Nephron progenitor cell (in vitro differentiated cells): Measurements from ENCODE around the gene LGALS7B.

Experiments used
- DNase-seq: peaks from one replicate; pipeline ENCODE4 v3.0.0; 2021
- H3K27ac Mint-ChIP-seq: 2 replicates; pipeline ENCODE4 v1.8.0; 2021; ENCODE audit warnings: mild to moderate bottlenecking, moderate library complexity, mixed read lengths
- H3K27me3 Mint-ChIP-seq: 2 replicates; pipeline ENCODE4 v1.8.0; 2021; ENCODE audit warnings: mild to moderate bottlenecking, low read depth, mixed read lengths; ENCODE audit not compliant: poor library complexity
- H3K36me3 Mint-ChIP-seq: 2 replicates; pipeline ENCODE4 v1.8.0; 2021; ENCODE audit warnings: low read depth, mixed read lengths
- H3K4me1 Mint-ChIP-seq: 2 replicates; pipeline ENCODE4 v1.8.0; 2021; ENCODE audit warnings: mixed read lengths
- H3K4me3 Mint-ChIP-seq: 2 replicates; pipeline ENCODE4 v1.8.0; 2021; ENCODE audit warnings: mild to moderate bottlenecking, moderate library complexity, mixed read lengths
- H3K9me3 Mint-ChIP-seq: 2 replicates; pipeline ENCODE4 v1.8.0; 2021; ENCODE audit warnings: mild to moderate bottlenecking, moderate library complexity, mixed read lengths
- TF ChIP-seq, protein P1 (sequence below): fragments of 200-600 bp; sonication (generic); IDR thresholded peaks from 2 replicates; pipeline ENCODE4 v1.5.0; 2021; ENCODE audit warnings: antibody characterized with exemption

LGALS7B gene

DNA sequence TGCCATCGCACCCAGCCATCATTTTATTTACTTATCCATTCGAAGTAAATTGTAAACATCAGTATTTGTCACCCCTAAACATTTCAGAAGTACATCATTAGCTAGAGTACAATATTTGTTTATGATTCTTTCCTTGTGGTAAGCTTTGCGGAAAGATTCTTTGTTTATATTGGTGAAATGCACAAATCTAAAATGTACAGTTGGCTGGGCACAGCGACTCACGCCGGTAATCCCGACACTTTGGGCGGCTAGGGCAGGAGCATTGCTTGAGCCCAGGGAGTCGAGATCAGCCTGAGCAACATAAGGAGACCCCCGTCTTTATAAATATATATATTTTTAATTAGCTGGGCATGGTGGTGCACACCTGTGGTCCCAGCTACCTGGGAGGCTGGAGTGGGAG lies 10.1 kb downstream of the LGALS7B start:
- Mint-ChIP-seq H3K4me1 (no peaks in the 10 kb centered on the region), H3K36me3 (no peaks in the 10 kb centered on the region), H3K9me3 (peaks cover 20% of the 10 kb centered on the region), H3K27me3 (peaks cover 5% of the 10 kb centered on the region), H3K27ac (no peak overlapping the region), H3K4me3 (no peak overlapping the region)
- TF ChIP-seq, protein P1, sequence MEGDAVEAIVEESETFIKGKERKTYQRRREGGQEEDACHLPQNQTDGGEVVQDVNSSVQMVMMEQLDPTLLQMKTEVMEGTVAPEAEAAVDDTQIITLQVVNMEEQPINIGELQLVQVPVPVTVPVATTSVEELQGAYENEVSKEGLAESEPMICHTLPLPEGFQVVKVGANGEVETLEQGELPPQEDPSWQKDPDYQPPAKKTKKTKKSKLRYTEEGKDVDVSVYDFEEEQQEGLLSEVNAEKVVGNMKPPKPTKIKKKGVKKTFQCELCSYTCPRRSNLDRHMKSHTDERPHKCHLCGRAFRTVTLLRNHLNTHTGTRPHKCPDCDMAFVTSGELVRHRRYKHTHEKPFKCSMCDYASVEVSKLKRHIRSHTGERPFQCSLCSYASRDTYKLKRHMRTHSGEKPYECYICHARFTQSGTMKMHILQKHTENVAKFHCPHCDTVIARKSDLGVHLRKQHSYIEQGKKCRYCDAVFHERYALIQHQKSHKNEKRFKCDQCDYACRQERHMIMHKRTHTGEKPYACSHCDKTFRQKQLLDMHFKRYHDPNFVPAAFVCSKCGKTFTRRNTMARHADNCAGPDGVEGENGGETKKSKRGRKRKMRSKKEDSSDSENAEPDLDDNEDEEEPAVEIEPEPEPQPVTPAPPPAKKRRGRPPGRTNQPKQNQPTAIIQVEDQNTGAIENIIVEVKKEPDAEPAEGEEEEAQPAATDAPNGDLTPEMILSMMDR, result no peak
- no peak for DNase-seq

DNA sequence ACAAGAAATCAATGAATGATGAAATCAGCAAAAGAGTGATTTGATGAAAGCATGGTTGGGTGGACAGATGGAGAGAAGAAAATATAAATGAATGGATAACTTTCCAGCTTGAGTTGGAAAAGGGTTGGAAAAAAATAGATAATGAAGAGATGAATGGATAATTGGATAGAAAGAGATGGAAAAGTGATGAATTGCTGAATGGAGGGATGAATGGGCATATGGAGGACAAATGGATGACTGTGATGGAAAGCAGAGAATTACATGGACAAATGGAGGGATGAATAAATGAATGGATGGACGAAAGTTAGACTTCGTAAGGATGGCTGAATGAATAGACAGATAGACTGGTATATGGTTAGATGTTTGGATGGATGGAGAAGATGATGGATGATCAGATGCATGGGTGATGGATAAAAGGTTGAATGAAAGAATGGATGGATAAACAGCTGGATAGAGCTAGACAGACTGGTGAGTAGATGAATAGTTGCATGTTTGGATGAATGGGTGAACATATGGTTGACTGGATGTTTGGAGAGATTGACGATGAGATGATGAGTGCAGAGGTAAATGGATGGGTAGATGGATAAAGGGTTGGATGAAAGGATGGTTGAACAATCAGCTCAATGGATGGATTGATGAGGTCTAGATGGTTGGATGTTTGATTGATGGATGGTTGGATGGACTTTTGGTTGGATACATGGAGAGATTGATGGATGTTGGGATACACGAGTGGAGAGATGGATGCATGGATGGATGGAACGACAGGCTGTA lies 11.8 kb downstream of the LGALS7B start:
- Mint-ChIP-seq H3K4me3 (no peak overlapping the region), H3K36me3 (no peaks in the 10 kb centered on the region), H3K27me3 (peaks cover 5% of the 10 kb centered on the region), H3K9me3 (peaks cover 15% of the 10 kb centered on the region), H3K4me1 (no peaks in the 10 kb centered on the region), H3K27ac (no peak overlapping the region)
- no peak for DNase-seq
- TF ChIP-seq, protein P1, result no peak

DNA sequence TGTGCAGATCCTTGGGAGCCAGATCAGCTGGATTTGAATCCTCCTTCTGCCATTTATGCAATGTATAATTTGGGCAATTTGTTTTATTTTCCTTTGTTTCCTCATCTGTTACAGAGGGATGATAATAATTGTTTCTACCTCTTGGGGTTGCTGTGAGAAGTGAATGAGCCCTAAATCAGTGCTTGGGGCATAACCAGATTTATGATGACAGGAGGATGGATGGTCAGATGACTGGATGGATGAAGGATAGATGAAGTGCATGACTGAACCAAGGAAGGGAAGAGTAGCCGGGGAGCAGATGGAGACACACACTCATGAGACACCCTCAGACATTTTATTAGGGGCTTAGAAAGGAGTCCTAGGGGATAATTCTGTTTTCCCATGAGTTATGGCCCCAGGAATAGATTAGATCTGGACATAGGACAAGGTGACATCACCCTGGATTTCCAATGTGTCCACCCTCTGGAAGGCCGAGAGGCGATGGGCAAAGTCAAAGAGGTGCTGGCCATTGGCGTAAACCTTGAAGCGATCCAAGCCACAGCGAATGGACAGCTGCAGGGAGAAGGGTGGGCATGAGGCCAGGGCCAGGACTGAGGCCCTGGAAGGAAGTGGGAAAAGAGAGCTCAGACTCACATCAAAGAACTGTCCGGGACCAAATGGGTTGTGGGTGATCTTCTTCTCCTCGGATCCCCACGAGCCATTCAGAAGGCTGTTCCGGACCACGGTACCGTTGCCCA lies 12.5 kb downstream of the LGALS7B start:
- Mint-ChIP-seq H3K27me3 (peaks cover 5% of the 10 kb centered on the region), H3K36me3 (no peaks in the 10 kb centered on the region), H3K4me1 (no peaks in the 10 kb centered on the region), H3K9me3 (peaks cover 11% of the 10 kb centered on the region), H3K27ac (no peak overlapping the region), H3K4me3 (no peak overlapping the region)
- no peak for DNase-seq
- TF ChIP-seq, protein P1, result no peak

DNA sequence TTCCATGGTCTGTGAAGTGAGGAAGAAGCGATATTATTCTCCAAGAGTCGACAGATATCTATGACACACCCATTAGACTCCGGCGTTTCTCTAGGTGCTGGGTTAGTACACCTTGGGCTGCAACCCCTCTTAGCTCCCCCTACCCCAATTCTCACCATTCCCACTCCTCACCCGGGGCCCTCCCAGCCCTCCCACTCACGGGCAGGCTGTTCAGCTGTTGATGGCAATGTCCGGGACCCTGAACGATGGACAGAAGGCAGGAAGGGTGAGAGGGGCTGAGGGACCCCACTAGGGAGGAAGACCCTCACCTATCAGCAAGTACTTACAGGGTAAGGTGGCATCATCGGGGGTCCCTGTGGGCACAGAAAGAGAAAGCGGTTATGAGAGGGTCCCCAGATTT lies 14.5 kb downstream of the LGALS7B start:
- peaks cover 5% of the 10 kb centered on the region for H3K27me3 Mint-ChIP-seq
- peaks cover 5% of the 10 kb centered on the region for H3K36me3 Mint-ChIP-seq
- no peak overlapping the region for H3K4me3 Mint-ChIP-seq
- no peak overlapping the region for H3K27ac Mint-ChIP-seq
- H3K9me3 Mint-ChIP-seq, result peaks cover 5% of the 10 kb centered on the region
- peaks cover 10% of the 10 kb centered on the region for H3K4me1 Mint-ChIP-seq
- TF ChIP-seq, protein P1, result no peak
- DNase-seq, result no peak

DNA sequence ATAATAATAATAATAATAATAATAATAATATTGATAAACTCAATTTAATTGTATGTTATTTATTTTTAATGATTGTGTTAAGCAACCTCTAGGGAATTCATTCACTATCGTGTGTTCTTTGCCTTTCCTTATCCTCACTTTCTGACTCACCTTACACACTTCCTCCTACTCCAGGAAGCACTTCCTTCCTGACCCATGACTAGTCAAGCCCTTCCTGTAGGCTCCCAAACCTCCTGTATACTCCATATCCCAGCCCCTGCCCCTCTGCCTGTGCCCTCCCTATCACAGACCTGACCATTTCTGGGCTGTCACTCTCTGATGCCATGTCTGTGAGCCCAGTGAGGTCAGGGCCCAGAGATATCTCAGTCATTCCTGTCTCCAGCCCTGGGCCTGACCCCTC lies 16.2 kb downstream of the LGALS7B start:
- H3K36me3 Mint-ChIP-seq, result peaks cover 5% of the 10 kb centered on the region
- no peak overlapping the region for H3K27ac Mint-ChIP-seq
- H3K27me3 Mint-ChIP-seq, result peaks cover 3% of the 10 kb centered on the region
- H3K4me1 Mint-ChIP-seq, result peaks cover 10% of the 10 kb centered on the region
- no peak for DNase-seq
- no peak overlapping the region for H3K4me3 Mint-ChIP-seq
- TF ChIP-seq, protein P1, result no peak
- H3K9me3 Mint-ChIP-seq, result peaks cover 4% of the 10 kb centered on the region
